Spleen (tissue), 7 donors: ENCODE measurements around the gene RNF180.

ENCODE experiments used
- POLR2A ChIP-seq, 3 donors: fragments of 450-650 bp; IDR thresholded peaks; one replicate each; pipeline ENCODE4 v1.5.1; 2017; ENCODE audit warnings: antibody characterized with exemption in 3 of 3, mild to moderate bottlenecking in 1 of 3
- POLR2AphosphoS5 ChIP-seq, 3 donors: sonication (generic); formaldehyde crosslinking; IDR thresholded peaks; one replicate each; pipeline ENCODE4 v1.5.1; 2017; ENCODE audit warnings: antibody characterized with exemption in 3 of 3
- TF ChIP-seq, protein P1 (sequence below), 11 experiments: fragments of 200-600 bp in 7 of 11; fragments of 450-650 bp in 4 of 11; sonication (generic) in 4 of 11; IDR thresholded peaks in 8 of 11; conservative IDR thresholded peaks in 3 of 11; 1 replicate in 7 of 11; 2 replicates in 4 of 11; pipeline versions ENCODE4 v1.4.0 to v1.8.0; 2016 to 2021; ENCODE audit warnings: antibody characterized with exemption in 11 of 11, inconsistent platforms in 4 of 11, mild to moderate bottlenecking in 1 of 11
- donor health status: DM: no; HTN: no; CAD: no; lungs with moderate emphysema.
- donor health status: DM: no; HTN: no; CAD: no.
- donor health status: DM: no; HTN: no; CAD: no.

DNA sequence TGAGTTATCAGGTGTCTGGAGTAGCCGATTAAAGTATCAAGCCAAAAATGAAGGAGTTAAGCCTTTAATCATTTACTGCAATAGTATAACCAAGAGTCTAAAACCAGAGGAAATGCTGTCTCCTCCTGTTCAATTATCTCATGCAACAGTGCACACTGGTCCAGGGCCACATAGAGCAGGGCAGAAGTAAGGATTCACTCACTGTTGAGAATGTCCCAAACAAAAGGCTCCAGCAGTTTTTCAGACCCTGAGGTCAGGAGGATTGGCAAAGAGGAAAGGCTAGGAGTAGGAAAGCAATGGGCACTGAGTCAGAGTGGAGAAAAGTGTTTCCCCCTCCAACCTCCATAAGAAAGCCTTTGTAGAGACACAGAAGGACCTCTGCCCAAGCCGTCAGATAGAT, 168.2 kb downstream of the RNF180 start:
- TF ChIP-seq, protein P1, sequence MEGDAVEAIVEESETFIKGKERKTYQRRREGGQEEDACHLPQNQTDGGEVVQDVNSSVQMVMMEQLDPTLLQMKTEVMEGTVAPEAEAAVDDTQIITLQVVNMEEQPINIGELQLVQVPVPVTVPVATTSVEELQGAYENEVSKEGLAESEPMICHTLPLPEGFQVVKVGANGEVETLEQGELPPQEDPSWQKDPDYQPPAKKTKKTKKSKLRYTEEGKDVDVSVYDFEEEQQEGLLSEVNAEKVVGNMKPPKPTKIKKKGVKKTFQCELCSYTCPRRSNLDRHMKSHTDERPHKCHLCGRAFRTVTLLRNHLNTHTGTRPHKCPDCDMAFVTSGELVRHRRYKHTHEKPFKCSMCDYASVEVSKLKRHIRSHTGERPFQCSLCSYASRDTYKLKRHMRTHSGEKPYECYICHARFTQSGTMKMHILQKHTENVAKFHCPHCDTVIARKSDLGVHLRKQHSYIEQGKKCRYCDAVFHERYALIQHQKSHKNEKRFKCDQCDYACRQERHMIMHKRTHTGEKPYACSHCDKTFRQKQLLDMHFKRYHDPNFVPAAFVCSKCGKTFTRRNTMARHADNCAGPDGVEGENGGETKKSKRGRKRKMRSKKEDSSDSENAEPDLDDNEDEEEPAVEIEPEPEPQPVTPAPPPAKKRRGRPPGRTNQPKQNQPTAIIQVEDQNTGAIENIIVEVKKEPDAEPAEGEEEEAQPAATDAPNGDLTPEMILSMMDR (IDR thresholded peaks at IDR 0.05 in 8 of 11, conservative IDR thresholded peaks at IDR 0.05 in 3 of 11): no peak
- no peak for TF ChIP-seq POLR2A (IDR thresholded peaks at IDR 0.05)
- TF ChIP-seq POLR2AphosphoS5 (IDR thresholded peaks at IDR 0.05): no peak
